ENCODE measurements around the gene LSAMP.

DNA sequence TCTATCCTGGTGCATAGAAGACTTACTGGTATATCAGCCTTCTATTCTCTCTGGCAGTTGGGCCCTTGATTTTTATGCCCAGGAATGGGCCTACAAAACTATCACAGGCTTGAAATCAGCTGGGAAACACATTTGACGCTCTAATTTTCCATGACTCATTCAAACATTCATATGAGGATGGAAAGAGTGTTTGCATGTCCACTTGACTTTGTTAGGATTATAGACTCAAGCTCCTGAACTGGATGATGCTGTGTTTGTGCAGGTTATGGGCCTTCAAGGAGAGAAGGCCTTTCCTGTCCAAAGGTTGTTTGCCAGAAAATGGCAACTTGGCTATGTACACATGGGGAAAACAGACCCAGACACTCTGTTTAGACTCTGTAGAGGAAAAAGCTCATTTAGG is 602.1 kb downstream of the LSAMP start:
- TF ChIP-seq, protein P1, sequence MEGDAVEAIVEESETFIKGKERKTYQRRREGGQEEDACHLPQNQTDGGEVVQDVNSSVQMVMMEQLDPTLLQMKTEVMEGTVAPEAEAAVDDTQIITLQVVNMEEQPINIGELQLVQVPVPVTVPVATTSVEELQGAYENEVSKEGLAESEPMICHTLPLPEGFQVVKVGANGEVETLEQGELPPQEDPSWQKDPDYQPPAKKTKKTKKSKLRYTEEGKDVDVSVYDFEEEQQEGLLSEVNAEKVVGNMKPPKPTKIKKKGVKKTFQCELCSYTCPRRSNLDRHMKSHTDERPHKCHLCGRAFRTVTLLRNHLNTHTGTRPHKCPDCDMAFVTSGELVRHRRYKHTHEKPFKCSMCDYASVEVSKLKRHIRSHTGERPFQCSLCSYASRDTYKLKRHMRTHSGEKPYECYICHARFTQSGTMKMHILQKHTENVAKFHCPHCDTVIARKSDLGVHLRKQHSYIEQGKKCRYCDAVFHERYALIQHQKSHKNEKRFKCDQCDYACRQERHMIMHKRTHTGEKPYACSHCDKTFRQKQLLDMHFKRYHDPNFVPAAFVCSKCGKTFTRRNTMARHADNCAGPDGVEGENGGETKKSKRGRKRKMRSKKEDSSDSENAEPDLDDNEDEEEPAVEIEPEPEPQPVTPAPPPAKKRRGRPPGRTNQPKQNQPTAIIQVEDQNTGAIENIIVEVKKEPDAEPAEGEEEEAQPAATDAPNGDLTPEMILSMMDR (conservative IDR thresholded peaks at IDR 0.05; ENCODE audit: low read length): no peak
- no peak for TF ChIP-seq EZH2phosphoT487 (IDR thresholded peaks at IDR 0.05; ENCODE audit: borderline replicate concordance)
